ENCODE measurements around the gene MYO7A. TPM values are rescaled to one million over a fixed set of nuclear protein-coding genes. Genes with fewer than 3 reads are reported as not detected.

MYO7A gene
- total and polyA plus RNA-seq, 2 donors (not counting 1 experiment from before 2014, with no cell fraction given): 0.03 to 0.07 TPM

- CTCF ChIA-PET: interaction anchor here (0.9 kb wide), 1 partner anchor 23 kb away, joined by 3 read pairs; no protein-coding TSS in a partner anchor
These were observed 23.3 kb upstream of the MYO7A start for GRCh38 chr11:77104727-77105126.

GRCh38 chr11:77106321-77106720 lies 21.7 kb upstream of the MYO7A start:
- H3K9me3 Mint-ChIP-seq (ENCODE audit: insufficient read depth): no peaks in the 10 kb centered on the region
- ATAC-seq (ENCODE audit: low read depth) (no peak), DNase-seq (no peak)
- no peak overlapping the region for H3K4me3 Mint-ChIP-seq
- no peak overlapping the region for H3K27ac Mint-ChIP-seq
- H3K4me1 Mint-ChIP-seq: no peaks in the 10 kb centered on the region
- WGBS (ENCODE audit: insufficient coverage): 74% methylated on average over 4 of the region's 7 CpGs
- TF ChIP-seq CTCF (IDR thresholded peaks at IDR 0.05) (no peak), EZH2 (IDR thresholded peaks at IDR 0.05; ENCODE audit: borderline replicate concordance, insufficient read depth, low read depth, low read length, poor library complexity, severe bottlenecking) (no peak)
- intact Hi-C loops (cut with micrococcal nuclease): no loop called here
- Histone ChIP-seq H3K4me1 (ENCODE audit: control insufficient read depth in 2 of 2, insufficient read depth in 2 of 2, low read length in 2 of 2) (no peaks in the 10 kb centered on the region), H3K27me3 (replicated peaks in 1 of 4; ENCODE audit: control extremely low read depth in 1 of 4, control insufficient read depth in 3 of 4, insufficient read depth in 4 of 4, low read length in 3 of 4) (no peaks in the 10 kb centered on the region), H3K27ac (ENCODE audit: low read length in 2 of 2) (no peak overlapping the region), H3K4me3 (ENCODE audit: control extremely low read depth in 1 of 5, extremely low read depth in 1 of 5, insufficient read depth in 1 of 5, low read depth in 2 of 5, low read length in 4 of 5) (no peak overlapping the region), H3K79me2 (ENCODE audit: control insufficient read depth, insufficient read depth, low read length) (no peaks in the 10 kb centered on the region), H3K9me3 (ENCODE audit: control extremely low read depth in 1 of 3, control insufficient read depth in 2 of 3, insufficient read depth in 1 of 3, low read length in 2 of 3) (peaks cover 0 to 4% (median 0%) of the 10 kb centered on the region in 3 donors), H4K20me1 (ENCODE audit: control insufficient read depth, insufficient read depth, low read length, poor library complexity, severe bottlenecking) (no peaks in the 10 kb centered on the region), H3K4me2 (replicated peaks; ENCODE audit: low read depth, low read length, poor library complexity, severe bottlenecking) (no peak overlapping the region), H2AFZ (ENCODE audit: insufficient read depth, low read depth, low read length, poor library complexity, severe bottlenecking) (no peak overlapping the region), H3K36me3 (replicated peaks in 1 of 2; ENCODE audit: control extremely low read depth in 1 of 2, control insufficient read depth in 1 of 2, extremely low read depth in 1 of 2, insufficient read depth in 2 of 2, low read length in 1 of 2) (no peaks in the 10 kb centered on the region), H3K9ac (ENCODE audit: low read length) (no peak overlapping the region)
- CTCF ChIA-PET: no interaction called here
- no peaks in the 10 kb centered on the region for H3K27me3 Mint-ChIP-seq
- POLR2A ChIA-PET: no interaction called here

More at GRCh38 chr11:77104727-77105126, 23.3 kb upstream of the MYO7A start:
- no peak for DNase-seq
- POLR2A ChIA-PET: no interaction called here
- no peak for ATAC-seq (ENCODE audit: low read depth)
- Histone ChIP-seq H3K9me3 (ENCODE audit: control extremely low read depth in 1 of 3, control insufficient read depth in 2 of 3, insufficient read depth in 1 of 3, low read length in 2 of 3) (peaks cover 0 to 4% (median 0%) of the 10 kb centered on the region in 3 donors), H2AFZ (ENCODE audit: insufficient read depth, low read depth, low read length, poor library complexity, severe bottlenecking) (no peak overlapping the region), H3K4me1 (ENCODE audit: control insufficient read depth in 2 of 2, insufficient read depth in 2 of 2, low read length in 2 of 2) (no peaks in the 10 kb centered on the region), H3K4me3 (ENCODE audit: control extremely low read depth in 1 of 5, extremely low read depth in 1 of 5, insufficient read depth in 1 of 5, low read depth in 2 of 5, low read length in 4 of 5) (no peak overlapping the region), H4K20me1 (ENCODE audit: control insufficient read depth, insufficient read depth, low read length, poor library complexity, severe bottlenecking) (no peaks in the 10 kb centered on the region), H3K79me2 (ENCODE audit: control insufficient read depth, insufficient read depth, low read length) (no peaks in the 10 kb centered on the region), H3K36me3 (replicated peaks in 1 of 2; ENCODE audit: control extremely low read depth in 1 of 2, control insufficient read depth in 1 of 2, extremely low read depth in 1 of 2, insufficient read depth in 2 of 2, low read length in 1 of 2) (no peaks in the 10 kb centered on the region), H3K4me2 (replicated peaks; ENCODE audit: low read depth, low read length, poor library complexity, severe bottlenecking) (no peak overlapping the region), H3K9ac (ENCODE audit: low read length) (no peak overlapping the region), H3K27me3 (replicated peaks in 1 of 4; ENCODE audit: control extremely low read depth in 1 of 4, control insufficient read depth in 3 of 4, insufficient read depth in 4 of 4, low read length in 3 of 4) (no peaks in the 10 kb centered on the region), H3K27ac (ENCODE audit: low read length in 2 of 2) (no peak overlapping the region)
- H3K4me3 Mint-ChIP-seq: no peak overlapping the region
- no peaks in the 10 kb centered on the region for H3K27me3 Mint-ChIP-seq
- H3K9me3 Mint-ChIP-seq (ENCODE audit: insufficient read depth): no peaks in the 10 kb centered on the region
- intact Hi-C loops (cut with micrococcal nuclease): no loop called here
- H3K4me1 Mint-ChIP-seq: no peaks in the 10 kb centered on the region
- no peak for TF ChIP-seq EZH2 (IDR thresholded peaks at IDR 0.05; ENCODE audit: borderline replicate concordance, insufficient read depth, low read depth, low read length, poor library complexity, severe bottlenecking)
- TF ChIP-seq CTCF (IDR thresholded peaks at IDR 0.05): no peak
- WGBS (ENCODE audit: insufficient coverage): 86% methylated on average over 8 of the region's 8 CpGs
- no peak overlapping the region for H3K27ac Mint-ChIP-seq
